Prostate gland (tissue), 2 donors: Measurements from ENCODE around the gene LRRC28. TPM values are rescaled to one million over a fixed set of nuclear protein-coding genes. Genes with fewer than 3 reads are reported as not detected.

Source experiments
- DNase-seq: peaks from one replicate; pipeline ENCODE4 v3.0.0-alpha.2; 2019; ENCODE audit warnings: low spot score
- H3K27ac ChIP-seq, 2 donors: fragments of 200-600 bp; sonication (generic); 2 replicates each; pipeline ENCODE4 v1.5.1; 2017 to 2019
- H3K27me3 ChIP-seq: fragments of 200-600 bp; sonication (generic); replicated peaks from 2 replicates; pipeline ENCODE4 v1.5.1; 2019; ENCODE audit not compliant: insufficient read depth
- H3K36me3 ChIP-seq, 2 donors: fragments of 200-600 bp; sonication (generic); 1 replicate in 1 of 2; 2 replicates in 1 of 2; pipeline versions ENCODE4 v1.5.1 to v1.8.1; 2017 to 2019
- H3K4me1 ChIP-seq: fragments of 200-600 bp; sonication (generic); replicated peaks from 2 replicates; pipeline ENCODE4 v1.5.1; 2019
- H3K4me3 ChIP-seq, 2 donors: fragments of 200-600 bp; sonication (generic); 2 replicates each; pipeline ENCODE4 v1.5.1; 2017 to 2019
- H3K9me3 ChIP-seq: fragments of 200-600 bp; sonication (generic); 2 replicates; pipeline ENCODE4 v1.5.1; 2017
- POLR2A ChIP-seq: fragments of 450-650 bp; IDR thresholded peaks from one replicate; pipeline ENCODE4 v1.6.1; 2016; ENCODE audit warnings: antibody characterized with exemption, mild to moderate bottlenecking
- POLR2AphosphoS5 ChIP-seq: sonication (generic); formaldehyde crosslinking; IDR thresholded peaks from one replicate; pipeline ENCODE4 v1.6.1; 2017; ENCODE audit warnings: antibody characterized with exemption
- WGBS: methylation state at CpG from one replicate; pipeline ENCODE4 v1.1.5; 2018; 5-methylcytosine and 5-hydroxymethylcytosine counted together
- intact Hi-C: fragments of 100-400 bp; cut with DNase I; formaldehyde crosslinking; loops from one replicate; pipeline ENCODE4 v1.14.2; 2022
- total RNA-seq, 2 donors: library from RNA; depleted of rRNA; stranded (reverse); fragments of >200 nt; gene quantifications; one replicate each; pipeline ENCODE4 v1.1.0, GENCODE V29; 2016
- TF ChIP-seq, protein P1 (sequence below), 4 experiments: fragments of 200-600 bp in 2 of 4; fragments of 450-650 bp in 2 of 4; sonication (generic) in 2 of 4; IDR thresholded peaks; 1 replicate in 3 of 4; 2 replicates in 1 of 4; pipeline ENCODE4 v1.5.1; 2016 to 2019; ENCODE audit warnings: antibody characterized with exemption in 4 of 4, mild to moderate bottlenecking in 2 of 4, moderate library complexity in 2 of 4

LRRC28 gene
- total RNA-seq, 2 donors from 2014 or later: 16.0 to 36.8 TPM

- no peak for DNase-seq
- intact Hi-C loops: loop anchor here (10.0 kb wide), 2 partner anchors 113 to 273 kb away; partner anchors contain the start of gene MEF2A
- H3K27ac ChIP-seq: no peak overlapping the region
- no peaks in the 10 kb centered on the region for H3K9me3 ChIP-seq
- no peaks in the 10 kb centered on the region for H3K27me3 ChIP-seq
- TF ChIP-seq, protein P1, sequence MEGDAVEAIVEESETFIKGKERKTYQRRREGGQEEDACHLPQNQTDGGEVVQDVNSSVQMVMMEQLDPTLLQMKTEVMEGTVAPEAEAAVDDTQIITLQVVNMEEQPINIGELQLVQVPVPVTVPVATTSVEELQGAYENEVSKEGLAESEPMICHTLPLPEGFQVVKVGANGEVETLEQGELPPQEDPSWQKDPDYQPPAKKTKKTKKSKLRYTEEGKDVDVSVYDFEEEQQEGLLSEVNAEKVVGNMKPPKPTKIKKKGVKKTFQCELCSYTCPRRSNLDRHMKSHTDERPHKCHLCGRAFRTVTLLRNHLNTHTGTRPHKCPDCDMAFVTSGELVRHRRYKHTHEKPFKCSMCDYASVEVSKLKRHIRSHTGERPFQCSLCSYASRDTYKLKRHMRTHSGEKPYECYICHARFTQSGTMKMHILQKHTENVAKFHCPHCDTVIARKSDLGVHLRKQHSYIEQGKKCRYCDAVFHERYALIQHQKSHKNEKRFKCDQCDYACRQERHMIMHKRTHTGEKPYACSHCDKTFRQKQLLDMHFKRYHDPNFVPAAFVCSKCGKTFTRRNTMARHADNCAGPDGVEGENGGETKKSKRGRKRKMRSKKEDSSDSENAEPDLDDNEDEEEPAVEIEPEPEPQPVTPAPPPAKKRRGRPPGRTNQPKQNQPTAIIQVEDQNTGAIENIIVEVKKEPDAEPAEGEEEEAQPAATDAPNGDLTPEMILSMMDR (IDR thresholded peaks at IDR 0.05): no peak
- TF ChIP-seq POLR2AphosphoS5 (no peak), POLR2A (no peak)
- no peaks in the 10 kb centered on the region for H3K4me1 ChIP-seq
- H3K36me3 ChIP-seq: no peaks in the 10 kb centered on the region
- no peak overlapping the region for H3K4me3 ChIP-seq
Observed at GRCh38 chr15:99291643-99292042, 40.4 kb downstream of the LRRC28 start.

DNA sequence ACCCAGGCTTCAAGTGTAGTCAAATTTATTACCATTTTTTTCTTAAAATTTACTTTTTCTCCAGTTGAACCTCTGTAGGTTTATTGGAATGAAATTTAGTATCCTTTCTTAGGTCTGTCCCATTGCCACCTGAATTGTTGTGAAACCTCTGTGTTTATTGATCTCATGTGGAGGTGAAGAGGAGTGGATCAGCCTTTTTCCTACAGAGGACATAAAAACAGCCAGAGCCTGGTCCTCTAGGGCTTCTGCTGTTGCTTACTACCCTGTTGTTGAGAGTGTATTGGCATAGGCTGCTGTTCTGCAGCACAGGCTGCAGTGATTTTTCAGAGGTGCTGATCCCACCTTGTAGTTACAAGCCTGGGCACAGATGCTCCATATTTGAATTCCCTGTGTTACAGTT, 44.6 kb downstream of the LRRC28 start:
- DNase-seq: no peak
- Histone ChIP-seq H3K27ac (no peak overlapping the region), H3K4me1 (no peaks in the 10 kb centered on the region), H3K4me3 (no peak overlapping the region), H3K27me3 (no peaks in the 10 kb centered on the region), H3K9me3 (no peaks in the 10 kb centered on the region), H3K36me3 (no peaks in the 10 kb centered on the region)
- TF ChIP-seq, protein P1 (IDR thresholded peaks at IDR 0.05): no peak
- TF ChIP-seq POLR2AphosphoS5: no peak
- intact Hi-C loops: loop anchor here (10.0 kb wide), 2 partner anchors 109 to 269 kb away; partner anchors contain the start of gene MEF2A

DNA sequence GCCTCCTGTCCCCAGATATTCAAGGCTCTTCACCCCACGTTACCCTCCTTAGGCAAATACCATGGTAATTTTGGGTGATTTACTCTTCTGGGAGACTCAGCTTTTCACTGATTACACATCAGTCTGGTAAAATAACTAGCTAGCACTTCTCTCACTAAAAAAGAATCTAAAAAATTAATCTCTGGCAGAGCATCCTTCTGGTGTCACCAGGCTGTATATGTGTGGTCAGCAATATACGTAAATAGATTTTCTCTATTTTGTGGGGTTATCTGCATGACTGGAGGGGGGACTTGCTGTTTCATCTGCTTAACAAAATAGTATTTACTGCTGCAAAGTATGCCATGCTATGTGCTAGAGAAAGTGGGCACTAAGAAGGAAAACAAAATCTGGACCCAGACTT, 45.1 kb downstream of the LRRC28 start:
- WGBS: 84% methylated on average over 2 of the region's 2 CpGs
- no peak overlapping the region for H3K4me3 ChIP-seq
- no peak overlapping the region for H3K27ac ChIP-seq
- no peaks in the 10 kb centered on the region for H3K4me1 ChIP-seq
- H3K27me3 ChIP-seq: no peaks in the 10 kb centered on the region
- H3K9me3 ChIP-seq: no peaks in the 10 kb centered on the region
- TF ChIP-seq POLR2AphosphoS5 (no peak), POLR2A (no peak)
- TF ChIP-seq, protein P1 (IDR thresholded peaks at IDR 0.05): no peak
- intact Hi-C loops: loop anchor here (10.0 kb wide), 2 partner anchors 108 to 268 kb away; partner anchors contain the start of gene MEF2A
- H3K36me3 ChIP-seq: no peaks in the 10 kb centered on the region
- DNase-seq: no peak

DNA sequence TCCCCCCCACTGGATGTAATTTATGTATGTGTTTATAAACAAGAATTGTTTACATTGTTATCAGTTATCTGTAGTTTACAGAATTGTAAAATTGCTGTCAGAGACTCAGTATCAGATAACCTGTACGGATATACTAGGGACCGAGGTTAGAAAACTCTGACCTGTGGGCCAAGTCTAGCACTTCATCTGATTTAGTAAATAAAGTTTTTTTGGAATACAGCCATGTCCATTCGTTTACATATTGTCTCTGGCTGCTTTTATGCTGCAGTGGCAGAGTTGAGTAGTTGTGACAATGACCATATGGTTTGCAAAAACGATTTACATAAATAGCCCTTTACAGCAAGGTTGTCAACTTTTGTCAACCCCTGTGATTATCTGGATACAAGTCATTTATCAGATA, 52.6 kb downstream of the LRRC28 start:
- Histone ChIP-seq H3K9me3 (no peaks in the 10 kb centered on the region), H3K4me1 (no peaks in the 10 kb centered on the region), H3K27ac (no peak overlapping the region), H3K36me3 (no peaks in the 10 kb centered on the region), H3K4me3 (no peak overlapping the region), H3K27me3 (no peaks in the 10 kb centered on the region)
- DNase-seq: no peak
- WGBS: 26% methylated on average over 4 of the region's 4 CpGs
- intact Hi-C loops: no loop called here
- TF ChIP-seq, protein P1 (IDR thresholded peaks at IDR 0.05): no peak
- TF ChIP-seq POLR2AphosphoS5: no peak
- TF ChIP-seq POLR2A: no peak

DNA sequence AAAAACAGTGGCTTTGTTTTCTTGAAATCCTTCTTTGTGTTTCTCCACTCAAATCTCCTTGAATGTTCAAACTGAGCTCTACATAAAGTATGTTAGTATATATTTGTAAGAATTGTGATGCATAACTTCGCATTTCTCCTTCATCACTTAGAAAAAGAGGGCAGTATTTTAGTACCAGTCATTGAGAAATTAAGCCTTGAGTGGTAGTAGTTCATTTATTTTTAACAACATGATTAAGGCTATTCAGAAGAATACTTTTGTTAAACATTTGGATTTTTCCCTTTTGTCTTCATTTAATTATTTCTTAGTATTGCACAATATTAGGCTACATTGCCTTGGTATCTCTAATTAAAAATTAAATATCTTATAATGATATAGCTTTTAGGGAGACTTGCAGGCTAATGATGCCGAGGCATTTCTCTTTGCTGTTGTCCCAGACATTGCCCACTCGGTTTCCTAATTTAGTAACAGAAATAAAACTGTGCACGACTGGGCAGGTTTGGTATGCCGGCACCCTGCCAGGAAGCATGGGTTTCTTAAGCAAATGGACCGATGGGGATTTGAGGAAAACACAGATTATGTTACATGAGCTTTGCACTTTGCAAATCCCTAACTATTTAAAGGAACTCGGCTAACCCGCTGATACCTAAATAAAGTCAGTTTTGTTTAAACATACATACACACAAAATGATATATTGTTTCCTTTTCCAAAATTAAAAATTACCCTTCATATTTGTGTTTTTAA, 54.7 kb downstream of the LRRC28 start:
- Histone ChIP-seq H3K27ac (peak overlapping the region; percentile 3 to 48), H3K4me3 (no peak overlapping the region), H3K4me1 (no peaks in the 10 kb centered on the region), H3K9me3 (no peaks in the 10 kb centered on the region), H3K27me3 (no peaks in the 10 kb centered on the region), H3K36me3 (no peaks in the 10 kb centered on the region)
- DNase-seq: peak; percentile 84
- WGBS: 17% methylated on average over 8 of the region's 8 CpGs
- intact Hi-C loops: no loop called here
- TF ChIP-seq POLR2A (no peak), POLR2AphosphoS5 (peak; percentile 70)
- TF ChIP-seq, protein P1 (IDR thresholded peaks at IDR 0.05): no peak
